ENCODE measurements around the gene IFNK. TPM values are rescaled to one million over a fixed set of nuclear protein-coding genes. Genes with fewer than 3 reads are reported as not detected.

The IFNK gene
- total and polyA plus RNA-seq, 2 donors (not counting 3 experiments of a cell fraction or from before 2014, with no cell fraction given): not detected

DNA sequence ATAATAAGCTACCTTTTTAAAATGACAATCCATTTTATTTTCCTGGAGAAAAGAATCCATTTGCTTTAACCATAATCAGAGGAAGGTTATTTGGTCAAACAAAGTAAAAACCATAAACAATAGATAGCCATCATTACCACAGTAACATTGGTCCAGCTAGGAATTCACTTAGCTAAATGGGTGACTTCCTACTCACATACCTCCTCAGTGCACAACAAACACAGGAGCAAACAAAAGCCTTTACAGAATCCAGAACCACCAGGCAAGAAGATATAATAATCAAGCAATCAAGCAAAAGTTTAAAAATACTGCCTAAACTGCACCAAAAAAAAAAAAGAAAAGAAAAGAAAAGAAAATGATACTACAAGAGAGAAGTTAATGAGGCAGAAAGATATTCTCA is 949 bp upstream of the IFNK start:
- Histone ChIP-seq H3K9me1 (replicated peaks; ENCODE audit: control insufficient read depth, extremely low read depth, insufficient read depth, low read length) (no peaks in the 10 kb centered on the region), H3K27me3 (ENCODE audit: control insufficient read depth in 2 of 2, insufficient read depth in 2 of 2, low read length in 2 of 2) (peaks cover 10 to 33% of the 10 kb centered on the region in 2 experiments), H3K79me2 (ENCODE audit: control insufficient read depth, insufficient read depth, low read length) (no peaks in the 10 kb centered on the region), H3K4me3 (replicated peaks in 1 of 3; ENCODE audit: insufficient read depth in 1 of 3, low read depth in 1 of 3, low read length in 3 of 3) (no peak overlapping the region), H3K36me3 (ENCODE audit: control insufficient read depth in 2 of 2, extremely low read depth in 1 of 2, insufficient read depth in 2 of 2, low read length in 2 of 2) (no peaks in the 10 kb centered on the region), H2AFZ (ENCODE audit: low read depth, low read length) (no peak overlapping the region), H3K4me1 (ENCODE audit: control insufficient read depth, extremely low read depth, insufficient read depth, low read length) (no peaks in the 10 kb centered on the region), H3K4me2 (ENCODE audit: insufficient read depth, low read length) (no peak overlapping the region), H3K9ac (replicated peaks; ENCODE audit: extremely low read depth, insufficient read depth, low read length) (no peak overlapping the region), H3K27ac (ENCODE audit: insufficient read depth, low read depth, low read length) (no peak overlapping the region), H4K20me1 (replicated peaks; ENCODE audit: control insufficient read depth, extremely low read depth, insufficient read depth, low read length) (no peaks in the 10 kb centered on the region), H3K9me3 (replicated peaks; ENCODE audit: control insufficient read depth, insufficient read depth, low read length) (no peaks in the 10 kb centered on the region)
- ChIA-PET CTCF (interaction anchor here (1.0 to 1.4 kb wide), 3 partner anchors 9 to 190 kb away, joined by 3 to 6 read pairs (median 4); no protein-coding TSS in a partner anchor), POLR2A (no interaction called here)
- dilution Hi-C loops (cut with MboI; ENCODE audit: extremely low pct_ligation_motif_present, low sequenced_read_pairs): loop anchor here (25.0 kb wide), 1 partner anchor 186 kb away; no protein-coding TSS in a partner anchor
- no peak for DNase-seq (ENCODE audit: low read depth, low spot score)
- TF ChIP-seq EZH2 (IDR thresholded peaks at IDR 0.05; ENCODE audit: borderline replicate concordance, low read depth, low read length, severe bottlenecking): no peak
- TF ChIP-seq POLR2A (IDR thresholded peaks at IDR 0.05; ENCODE audit: low read depth, low read length): no peak
- no peak for TF ChIP-seq MYC (IDR thresholded peaks at IDR 0.05; ENCODE audit: low read depth, low read length)
- TF ChIP-seq, protein P1, sequence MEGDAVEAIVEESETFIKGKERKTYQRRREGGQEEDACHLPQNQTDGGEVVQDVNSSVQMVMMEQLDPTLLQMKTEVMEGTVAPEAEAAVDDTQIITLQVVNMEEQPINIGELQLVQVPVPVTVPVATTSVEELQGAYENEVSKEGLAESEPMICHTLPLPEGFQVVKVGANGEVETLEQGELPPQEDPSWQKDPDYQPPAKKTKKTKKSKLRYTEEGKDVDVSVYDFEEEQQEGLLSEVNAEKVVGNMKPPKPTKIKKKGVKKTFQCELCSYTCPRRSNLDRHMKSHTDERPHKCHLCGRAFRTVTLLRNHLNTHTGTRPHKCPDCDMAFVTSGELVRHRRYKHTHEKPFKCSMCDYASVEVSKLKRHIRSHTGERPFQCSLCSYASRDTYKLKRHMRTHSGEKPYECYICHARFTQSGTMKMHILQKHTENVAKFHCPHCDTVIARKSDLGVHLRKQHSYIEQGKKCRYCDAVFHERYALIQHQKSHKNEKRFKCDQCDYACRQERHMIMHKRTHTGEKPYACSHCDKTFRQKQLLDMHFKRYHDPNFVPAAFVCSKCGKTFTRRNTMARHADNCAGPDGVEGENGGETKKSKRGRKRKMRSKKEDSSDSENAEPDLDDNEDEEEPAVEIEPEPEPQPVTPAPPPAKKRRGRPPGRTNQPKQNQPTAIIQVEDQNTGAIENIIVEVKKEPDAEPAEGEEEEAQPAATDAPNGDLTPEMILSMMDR (IDR thresholded peaks at IDR 0.05; ENCODE audit: extremely low read depth in 1 of 2, insufficient read depth in 1 of 2, low read depth in 1 of 2, low read length in 2 of 2): no peak
- no peak for TF ChIP-seq FOS (IDR thresholded peaks at IDR 0.05; ENCODE audit: borderline replicate concordance, insufficient read depth, low read length)
- no peak for TF ChIP-seq JUN (IDR thresholded peaks at IDR 0.05; ENCODE audit: borderline replicate concordance, insufficient read depth, insufficient read length, low read depth)
- no peak for TF ChIP-seq GATA2 (IDR thresholded peaks at IDR 0.05; ENCODE audit: insufficient read depth, insufficient read length, low read depth, low read length)
- TF ChIP-seq, protein P2, sequence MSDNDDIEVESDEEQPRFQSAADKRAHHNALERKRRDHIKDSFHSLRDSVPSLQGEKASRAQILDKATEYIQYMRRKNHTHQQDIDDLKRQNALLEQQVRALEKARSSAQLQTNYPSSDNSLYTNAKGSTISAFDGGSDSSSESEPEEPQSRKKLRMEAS (IDR thresholded peaks at IDR 0.05; ENCODE audit: insufficient read depth, insufficient read length): no peak
- no peak for FAIRE-seq
- intact Hi-C loops (cut with micrococcal nuclease): no loop called here
- no TSS peak for BruUV-seq (replicated peaks)
